Smooth muscle cell (in vitro differentiated cells): ENCODE measurements around the gene DTNB. TPM values are rescaled to one million over a fixed set of nuclear protein-coding genes. Genes with fewer than 3 reads are reported as not detected.

Experiments
- DNase-seq: peaks from one replicate; lab custom pipeline; 2025; ENCODE audit not compliant: unreplicated experiment; lab: John Stamatoyannopoulos, UW
- H2AFZ ChIP-seq: fragments of 200-600 bp; sonication (generic); 2 replicates; pipeline ENCODE4 v1.6.0; 2016; ENCODE audit warnings: antibody characterized with exemption, low read depth, mild to moderate bottlenecking
- H3F3A ChIP-seq: fragments of 200-600 bp; sonication (generic); 2 replicates; pipeline ENCODE4 v1.6.0; 2017; ENCODE audit warnings: antibody characterized with exemption, low read depth
- H3K27ac ChIP-seq: fragments of 200-600 bp; sonication (generic); 2 replicates; pipeline ENCODE4 v1.5.1; 2016; ENCODE audit warnings: low read depth, mild to moderate bottlenecking
- H3K27me3 ChIP-seq: fragments of 200-600 bp; sonication (generic); 2 replicates; pipeline ENCODE4 v1.6.1; 2016; ENCODE audit warnings: low read depth, mild to moderate bottlenecking
- H3K36me3 ChIP-seq: fragments of 200-600 bp; sonication (generic); 2 replicates; pipeline ENCODE4 v1.5.1; 2016; ENCODE audit warnings: low read depth
- H3K4me1 ChIP-seq: fragments of 200-600 bp; sonication (generic); 2 replicates; pipeline ENCODE4 v1.5.1; 2016; ENCODE audit warnings: low read depth
- H3K4me2 ChIP-seq: fragments of 200-600 bp; sonication (generic); 2 replicates; pipeline ENCODE4 v1.6.0; 2016; ENCODE audit warnings: mild to moderate bottlenecking
- H3K4me3 ChIP-seq: fragments of 200-600 bp; sonication (generic); 2 replicates; pipeline ENCODE4 v1.5.1; 2016; ENCODE audit warnings: mild to moderate bottlenecking
- H3K79me2 ChIP-seq: fragments of 200-600 bp; sonication (generic); 2 replicates; pipeline ENCODE4 v1.6.0; 2016; ENCODE audit warnings: low read depth, mild to moderate bottlenecking
- H3K9ac ChIP-seq: fragments of 200-600 bp; sonication (generic); 2 replicates; pipeline ENCODE4 v1.6.0; 2016; ENCODE audit warnings: low read depth
- H3K9me3 ChIP-seq: fragments of 200-600 bp; sonication (generic); replicated peaks from 2 replicates; pipeline ENCODE4 v1.5.1; 2016; ENCODE audit warnings: low read depth
- H4K20me1 ChIP-seq: fragments of 200-600 bp; sonication (generic); 2 replicates; pipeline ENCODE4 v1.6.0; 2016; ENCODE audit warnings: low read depth
- CTCF ChIP-seq: fragments of 200-600 bp; sonication (generic); IDR thresholded peaks from 2 replicates; pipeline ENCODE4 v1.5.1; 2017; ENCODE audit warnings: borderline replicate concordance, mild to moderate bottlenecking, antibody characterized with exemption; ENCODE audit not compliant: insufficient read depth, poor library complexity, severe bottlenecking
- WGBS: methylation state at CpG from one replicate; pipeline ENCODE4 v1.1.7; 2016; ENCODE audit warnings: low lambda C conversion rate; 5-methylcytosine and 5-hydroxymethylcytosine counted together
- polyA plus RNA-seq: library from polyadenylated mRNA; unstranded; fragments of >200 nt; fragmentation: Nextera tagmentation; extraction: Ambion mirVana; gene quantifications from 2 replicates; pipeline ENCODE4 v1.2.1, GENCODE V29; 2016
- total RNA-seq: library from RNA; depleted of rRNA; stranded (reverse); fragments of >200 nt; gene quantifications from 2 replicates; pipeline ENCODE4 v1.2.3, GENCODE V29; 2014

The DTNB gene
- total and polyA plus RNA-seq, 2 experiments from 2014 or later = 4.9 to 5.4 TPM

DNA sequence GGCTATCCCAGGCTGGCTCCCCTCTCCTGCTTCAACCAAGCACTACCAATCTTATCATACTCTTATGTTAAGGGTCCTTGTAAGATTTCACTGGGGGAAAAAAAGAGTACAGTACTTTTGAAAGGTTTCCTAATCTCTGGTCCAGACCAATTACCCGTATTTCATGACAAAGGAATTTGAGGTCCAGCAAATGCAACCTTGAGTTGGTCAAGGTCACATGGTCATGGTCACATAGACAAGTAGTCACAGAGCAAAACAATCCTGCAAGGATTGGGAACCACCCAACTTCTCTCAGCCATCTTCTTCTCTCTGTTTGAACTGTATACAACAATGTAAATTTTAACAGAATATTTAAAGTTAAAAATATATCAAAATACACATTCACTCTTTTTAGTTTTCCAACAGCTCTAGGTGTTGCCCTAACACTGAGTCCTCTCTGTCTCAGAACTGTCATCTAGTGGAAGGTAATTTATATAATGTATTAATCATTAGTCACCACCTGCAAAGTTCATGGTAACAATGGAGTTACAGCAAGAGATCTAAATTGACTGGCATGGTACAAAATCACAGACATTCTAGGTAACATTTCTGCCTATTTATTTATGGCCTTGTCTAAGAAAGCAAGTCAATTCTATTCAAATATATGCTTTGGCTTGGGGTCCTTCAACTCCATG is 21.5 kb downstream of the DTNB start:
- H3K4me2 ChIP-seq = no peak overlapping the region
- no peak for DNase-seq
- WGBS = 94% methylated on average over 1 of the region's 1 CpG

GRCh38 chr2:25651066-25651465 is 22.3 kb downstream of the DTNB start:
- no peak overlapping the region for H3K4me3 ChIP-seq
- H3K27me3 ChIP-seq = no peaks in the 10 kb centered on the region
- H3K9ac ChIP-seq = no peak overlapping the region
- no peak overlapping the region for H3K4me2 ChIP-seq
- no peaks in the 10 kb centered on the region for H3K9me3 ChIP-seq
- H3F3A ChIP-seq = no peaks in the 10 kb centered on the region
- DNase-seq = no peak
- WGBS = 70% methylated on average over 2 of the region's 2 CpGs
- no peak overlapping the region for H3K27ac ChIP-seq
- no peak overlapping the region for H2AFZ ChIP-seq
- no peaks in the 10 kb centered on the region for H4K20me1 ChIP-seq
- no peak for TF ChIP-seq CTCF
- no peaks in the 10 kb centered on the region for H3K79me2 ChIP-seq
- H3K4me1 ChIP-seq = no peaks in the 10 kb centered on the region
- H3K36me3 ChIP-seq = no peaks in the 10 kb centered on the region

More for the DNA sequence above, 21.5 kb downstream of the DTNB start:
- H3K9ac ChIP-seq = no peak overlapping the region
- no peaks in the 10 kb centered on the region for H3K4me1 ChIP-seq
- H4K20me1 ChIP-seq = no peaks in the 10 kb centered on the region
- no peaks in the 10 kb centered on the region for H3K79me2 ChIP-seq
- no peaks in the 10 kb centered on the region for H3F3A ChIP-seq
- H3K27ac ChIP-seq = no peak overlapping the region
- H3K27me3 ChIP-seq = no peaks in the 10 kb centered on the region
- no peaks in the 10 kb centered on the region for H3K36me3 ChIP-seq
- TF ChIP-seq CTCF = no peak
- H3K9me3 ChIP-seq = no peaks in the 10 kb centered on the region
- no peak overlapping the region for H2AFZ ChIP-seq
- H3K4me3 ChIP-seq = no peak overlapping the region

DNA sequence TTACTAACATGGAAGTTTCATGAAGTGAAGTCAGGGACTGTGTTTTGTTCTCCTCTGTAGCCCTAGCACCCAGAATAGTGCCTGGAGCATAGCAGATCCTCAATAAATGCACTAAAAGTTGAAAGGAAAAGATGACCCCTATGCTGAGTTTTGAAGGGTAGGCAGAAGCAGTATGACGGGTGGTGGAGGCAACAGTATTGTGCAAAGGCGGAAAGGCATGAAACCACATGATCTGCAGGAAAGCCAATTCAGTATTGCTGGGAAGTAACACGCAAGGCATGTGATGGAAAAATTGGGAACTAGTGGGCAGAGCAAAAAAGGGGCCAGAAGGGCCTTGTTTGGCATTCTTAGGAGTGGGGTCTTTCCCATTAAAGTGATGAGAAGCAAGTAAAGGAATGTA is 23.1 kb downstream of the DTNB start:
- no peaks in the 10 kb centered on the region for H3K27me3 ChIP-seq
- H3K9ac ChIP-seq = no peak overlapping the region
- H4K20me1 ChIP-seq = no peaks in the 10 kb centered on the region
- no peaks in the 10 kb centered on the region for H3K36me3 ChIP-seq
- no peaks in the 10 kb centered on the region for H3K79me2 ChIP-seq
- H3K27ac ChIP-seq = no peak overlapping the region
- H3F3A ChIP-seq = no peaks in the 10 kb centered on the region
- no peak overlapping the region for H3K4me2 ChIP-seq
- H3K4me3 ChIP-seq = no peak overlapping the region
- 91% methylated on average over 3 of the region's 3 CpGs for WGBS
- H3K4me1 ChIP-seq = no peaks in the 10 kb centered on the region
- H2AFZ ChIP-seq = no peak overlapping the region
- no peak for DNase-seq
- no peak for TF ChIP-seq CTCF
- no peaks in the 10 kb centered on the region for H3K9me3 ChIP-seq

DNA sequence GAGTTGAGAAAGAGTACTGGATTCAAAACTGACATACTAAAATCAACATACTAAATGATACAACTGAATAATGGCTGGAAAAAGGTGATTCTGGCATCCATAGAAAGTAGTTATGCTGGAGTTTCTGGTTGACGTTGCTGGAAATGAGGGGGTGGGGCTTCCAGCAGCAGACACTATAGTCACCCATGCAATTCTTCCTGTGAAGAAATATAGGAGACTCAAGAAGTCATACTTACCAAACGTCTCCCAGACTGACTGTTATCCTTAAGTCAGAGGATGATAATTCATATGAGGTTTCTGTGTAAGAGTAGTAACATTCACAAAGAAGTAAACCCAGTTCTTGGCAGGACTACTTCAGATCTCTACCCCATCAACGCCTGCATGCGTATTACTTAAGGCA is 23.6 kb downstream of the DTNB start:
- TF ChIP-seq CTCF = no peak
- WGBS = 67% methylated on average over 4 of the region's 4 CpGs

More for the DNA sequence above, 23.6 kb downstream of the DTNB start:
- H3K9ac ChIP-seq = no peak overlapping the region
- no peak overlapping the region for H2AFZ ChIP-seq
- no peak for DNase-seq
- no peak overlapping the region for H3K27ac ChIP-seq
- H3K4me3 ChIP-seq = no peak overlapping the region
- H4K20me1 ChIP-seq = no peaks in the 10 kb centered on the region
- H3K9me3 ChIP-seq = no peaks in the 10 kb centered on the region
- no peaks in the 10 kb centered on the region for H3K36me3 ChIP-seq
- no peaks in the 10 kb centered on the region for H3K4me1 ChIP-seq
- no peaks in the 10 kb centered on the region for H3K27me3 ChIP-seq
- no peaks in the 10 kb centered on the region for H3F3A ChIP-seq
- no peaks in the 10 kb centered on the region for H3K79me2 ChIP-seq
- H3K4me2 ChIP-seq = no peak overlapping the region
